Coronary artery (tissue), 2 donors: ENCODE measurements around the gene RBM4B.

ENCODE experiments used
- DNase-seq: peaks from one replicate; pipeline ENCODE4 v3.0.0-alpha.2; 2017; ENCODE audit warnings: low spot score
- H3K27ac ChIP-seq, 2 donors: fragments of 200-600 bp; sonication (generic); one replicate each; pipeline ENCODE4 v1.5.1; 2016 to 2019
- H3K4me3 ChIP-seq: fragments of 200-600 bp; sonication (generic); 2 replicates; pipeline ENCODE4 v1.5.1; 2016; ENCODE audit warnings: mild to moderate bottlenecking, moderate library complexity
- TF ChIP-seq, protein P1 (sequence below): fragments of 200-600 bp; sonication (generic); IDR thresholded peaks from one replicate; pipeline ENCODE4 v1.5.1; 2019; ENCODE audit warnings: antibody characterized with exemption

Gene RBM4B

DNA sequence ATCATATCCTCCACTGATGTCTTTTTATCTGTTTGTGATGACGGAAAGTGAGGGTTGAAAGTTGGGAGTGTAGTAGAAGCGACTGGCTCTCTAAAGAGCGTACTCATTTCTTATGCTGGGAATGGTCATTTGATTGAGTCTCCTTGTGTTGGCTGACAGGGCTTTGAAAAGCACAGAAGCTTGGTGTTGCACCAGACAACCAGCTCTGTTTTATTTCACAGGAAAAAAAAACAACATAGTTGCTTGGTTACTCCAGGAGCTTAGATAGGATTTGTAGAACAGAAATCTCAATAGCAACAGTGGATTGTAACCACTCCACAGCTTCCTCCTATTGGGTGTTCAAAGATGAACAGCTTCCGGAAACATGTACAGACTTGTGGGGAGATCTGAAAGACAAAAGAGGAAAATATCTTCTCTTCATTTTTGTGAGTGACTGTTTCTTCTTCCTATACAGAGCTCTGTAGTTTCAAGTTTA is 58.6 kb downstream of the RBM4B start:
- TF ChIP-seq, protein P1, sequence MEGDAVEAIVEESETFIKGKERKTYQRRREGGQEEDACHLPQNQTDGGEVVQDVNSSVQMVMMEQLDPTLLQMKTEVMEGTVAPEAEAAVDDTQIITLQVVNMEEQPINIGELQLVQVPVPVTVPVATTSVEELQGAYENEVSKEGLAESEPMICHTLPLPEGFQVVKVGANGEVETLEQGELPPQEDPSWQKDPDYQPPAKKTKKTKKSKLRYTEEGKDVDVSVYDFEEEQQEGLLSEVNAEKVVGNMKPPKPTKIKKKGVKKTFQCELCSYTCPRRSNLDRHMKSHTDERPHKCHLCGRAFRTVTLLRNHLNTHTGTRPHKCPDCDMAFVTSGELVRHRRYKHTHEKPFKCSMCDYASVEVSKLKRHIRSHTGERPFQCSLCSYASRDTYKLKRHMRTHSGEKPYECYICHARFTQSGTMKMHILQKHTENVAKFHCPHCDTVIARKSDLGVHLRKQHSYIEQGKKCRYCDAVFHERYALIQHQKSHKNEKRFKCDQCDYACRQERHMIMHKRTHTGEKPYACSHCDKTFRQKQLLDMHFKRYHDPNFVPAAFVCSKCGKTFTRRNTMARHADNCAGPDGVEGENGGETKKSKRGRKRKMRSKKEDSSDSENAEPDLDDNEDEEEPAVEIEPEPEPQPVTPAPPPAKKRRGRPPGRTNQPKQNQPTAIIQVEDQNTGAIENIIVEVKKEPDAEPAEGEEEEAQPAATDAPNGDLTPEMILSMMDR = no peak
- H3K4me3 ChIP-seq = peak overlapping the region; percentile 95
- H3K27ac ChIP-seq = peak overlapping the region; percentile 88 to 96
- no peak for DNase-seq

GRCh38 chr11:66617155-66617834 is 60.4 kb downstream of the RBM4B start:
- peak; percentile 89 for DNase-seq
- peak overlapping the region; percentile 95 for H3K4me3 ChIP-seq
- H3K27ac ChIP-seq = peak overlapping the region; percentile 88 to 96
- TF ChIP-seq, protein P1 = no peak

- H3K27ac ChIP-seq = peak within 1 kb of the TSS; percentile 88 to 96
- peak within 1 kb of the TSS; percentile 95 for H3K4me3 ChIP-seq
- peak; percentile 100 for DNase-seq
- TF ChIP-seq, protein P1 = no peak
These were observed 61.1 kb downstream of the RBM4B start, which contains the start of gene RBM14 for GRCh38 chr11:66616379-66617154. Gene RBM14, plus strand, starts transcription at chr11:66616630. Its CDS starts 91 bp downstream, at chr11:66616721.
